GM21576 (cell line): ENCODE data around the gene TNFSF8.

ENCODE experiments used
- ATAC-seq: cut with Tn5 transposase; IDR thresholded peaks from one replicate; pipeline ENCODE4 v1.9.1; 2021; ENCODE audit warnings: mild to moderate bottlenecking, moderate library complexity; ENCODE audit not compliant: unreplicated experiment

Gene TNFSF8, protein sequence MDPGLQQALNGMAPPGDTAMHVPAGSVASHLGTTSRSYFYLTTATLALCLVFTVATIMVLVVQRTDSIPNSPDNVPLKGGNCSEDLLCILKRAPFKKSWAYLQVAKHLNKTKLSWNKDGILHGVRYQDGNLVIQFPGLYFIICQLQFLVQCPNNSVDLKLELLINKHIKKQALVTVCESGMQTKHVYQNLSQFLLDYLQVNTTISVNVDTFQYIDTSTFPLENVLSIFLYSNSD

DNA sequence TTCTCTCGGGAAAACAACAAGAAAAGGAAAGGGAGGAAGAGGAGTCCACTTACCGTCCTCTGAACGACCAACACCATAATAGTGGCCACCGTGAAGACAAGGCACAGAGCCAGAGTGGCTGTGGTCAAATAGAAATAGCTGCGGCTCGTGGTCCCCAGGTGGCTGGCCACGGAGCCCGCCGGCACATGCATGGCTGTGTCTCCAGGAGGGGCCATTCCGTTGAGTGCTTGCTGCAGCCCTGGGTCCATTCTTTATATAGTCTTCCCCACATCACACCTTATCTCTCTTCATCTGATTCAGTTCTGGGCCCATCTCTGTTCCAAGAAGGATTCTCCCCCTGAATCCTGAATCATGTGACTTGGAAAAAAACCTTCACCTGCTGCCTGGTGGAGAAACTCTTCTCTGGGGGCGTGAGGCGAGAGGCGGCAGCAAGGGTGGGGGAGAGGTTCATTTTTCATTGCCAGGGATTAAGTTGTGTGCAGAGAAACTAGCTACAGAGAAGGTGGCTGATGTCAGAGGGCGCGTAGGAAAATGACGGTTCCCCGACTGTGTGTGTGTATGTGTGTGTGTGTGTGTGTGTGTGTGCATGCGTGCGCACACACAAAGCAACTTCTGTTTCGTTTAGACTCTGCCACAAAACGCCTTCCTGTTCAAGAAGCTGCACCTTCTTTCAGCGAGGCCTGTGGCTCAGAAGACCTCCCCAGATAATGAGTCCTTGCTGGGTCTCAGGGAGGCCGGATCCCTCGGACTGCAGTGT, at the start of gene TNFSF8:
Gene TNFSF8, minus strand, starts transcription at position 536 of the 757 bp plus-strand sequence. Its CDS starts 288 bp downstream, at position 248.
- no peak for ATAC-seq

DNA sequence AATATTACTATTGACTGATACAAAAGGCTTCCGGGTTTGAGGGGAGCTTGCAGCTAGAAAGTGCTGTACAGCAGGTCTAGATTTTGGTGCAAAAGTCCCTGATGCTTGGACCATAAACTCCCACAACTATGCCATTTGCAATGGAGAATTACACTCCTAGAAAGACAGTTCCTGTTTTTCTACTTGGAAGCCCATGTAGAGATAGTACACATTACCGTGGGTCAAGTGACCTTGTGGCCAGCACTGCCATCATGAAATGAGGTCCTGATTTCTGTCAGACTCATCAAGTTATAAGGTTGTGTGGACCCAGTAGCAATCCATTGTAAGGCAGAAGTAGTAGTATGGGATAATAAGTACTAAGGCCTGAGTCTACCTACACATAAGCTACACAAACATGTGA, 42.8 kb upstream of the TNFSF8 start:
- no peak for ATAC-seq

DNA sequence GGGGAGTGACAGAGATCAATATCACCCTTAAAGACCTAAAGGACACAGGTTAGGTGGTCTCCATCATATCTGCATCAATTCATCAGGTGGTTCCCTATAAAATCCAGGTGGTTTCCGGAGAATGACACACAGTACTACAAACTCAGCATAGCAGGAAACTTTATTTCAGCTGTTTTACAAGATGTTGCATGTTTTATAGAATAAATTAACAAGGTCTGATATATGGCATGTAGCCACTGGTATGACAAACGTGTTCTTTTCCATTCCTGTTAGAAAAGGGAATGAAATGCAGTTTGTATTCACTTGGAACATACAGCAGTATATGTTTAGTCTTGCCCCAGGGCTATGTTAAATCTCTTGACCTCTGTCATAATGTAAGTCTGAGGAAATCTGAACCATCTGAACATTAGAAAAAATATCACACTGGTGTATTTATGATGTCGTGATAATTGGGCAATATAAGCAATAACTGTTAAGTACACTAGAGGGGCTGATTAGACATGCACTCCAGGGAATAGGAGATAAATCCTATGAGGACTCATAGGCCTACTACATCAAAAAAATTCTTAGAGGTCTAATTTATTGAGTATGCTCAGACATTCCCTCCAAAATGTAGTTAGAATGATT, 42.2 kb upstream of the TNFSF8 start:
- ATAC-seq, result no peak

DNA sequence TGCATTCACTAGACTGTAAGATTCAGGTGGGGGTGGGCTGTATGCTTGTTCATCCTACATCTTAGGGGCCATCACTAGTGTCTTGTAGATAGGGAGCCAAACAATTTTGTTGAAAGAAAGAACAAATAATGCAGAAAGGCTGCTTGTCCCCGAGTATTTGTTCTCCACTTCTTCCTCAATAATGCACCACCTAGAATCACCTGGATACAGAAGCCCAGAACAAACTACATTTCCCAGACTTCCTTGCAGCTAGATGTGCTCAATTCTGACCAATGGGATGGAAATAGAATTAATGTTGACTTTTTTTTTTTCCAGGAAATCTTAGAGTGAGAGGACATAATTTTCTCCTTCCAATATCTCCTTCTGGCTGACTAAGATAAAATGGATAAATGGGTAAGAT, 38.9 kb upstream of the TNFSF8 start:
- ATAC-seq, result no peak

DNA sequence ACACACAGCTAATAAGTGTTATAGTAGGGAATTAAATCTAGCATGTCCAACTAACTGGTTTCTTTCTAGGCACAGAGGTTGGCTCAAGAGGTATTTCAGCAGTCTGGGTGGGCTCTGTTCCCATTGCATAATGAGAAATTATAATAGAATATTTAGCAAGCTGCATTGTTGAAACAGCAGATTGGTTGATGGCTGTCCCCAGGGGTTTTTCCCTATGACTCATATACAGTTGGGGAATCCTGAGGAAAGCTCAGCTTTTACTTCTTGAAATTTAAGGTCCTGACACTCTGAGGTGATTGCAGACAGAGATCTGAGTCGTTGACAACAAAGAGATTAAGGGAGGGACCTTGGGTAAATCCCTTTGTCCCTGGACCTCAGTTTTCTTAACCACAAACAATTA, 38.3 kb upstream of the TNFSF8 start:
- ATAC-seq, result no peak

DNA sequence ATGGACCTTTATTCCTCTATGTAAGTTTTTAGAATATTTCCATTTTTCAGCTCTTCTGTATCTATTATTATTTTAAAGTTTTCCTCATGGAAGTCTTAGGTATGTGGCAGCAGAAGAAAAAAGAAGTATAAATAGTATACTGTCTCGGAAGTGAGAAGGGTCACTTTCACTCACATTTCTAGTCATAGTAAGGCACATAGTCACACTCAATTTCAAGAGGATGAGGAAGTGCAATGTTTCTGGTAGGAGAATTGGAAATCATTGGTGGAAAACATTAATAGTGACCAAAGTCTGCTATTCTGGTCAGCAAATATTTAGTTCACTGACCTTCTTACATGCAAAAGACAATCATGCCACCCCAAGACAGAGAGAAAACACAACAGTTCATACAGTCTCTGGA, 35.2 kb upstream of the TNFSF8 start:
- ATAC-seq, result no peak

DNA sequence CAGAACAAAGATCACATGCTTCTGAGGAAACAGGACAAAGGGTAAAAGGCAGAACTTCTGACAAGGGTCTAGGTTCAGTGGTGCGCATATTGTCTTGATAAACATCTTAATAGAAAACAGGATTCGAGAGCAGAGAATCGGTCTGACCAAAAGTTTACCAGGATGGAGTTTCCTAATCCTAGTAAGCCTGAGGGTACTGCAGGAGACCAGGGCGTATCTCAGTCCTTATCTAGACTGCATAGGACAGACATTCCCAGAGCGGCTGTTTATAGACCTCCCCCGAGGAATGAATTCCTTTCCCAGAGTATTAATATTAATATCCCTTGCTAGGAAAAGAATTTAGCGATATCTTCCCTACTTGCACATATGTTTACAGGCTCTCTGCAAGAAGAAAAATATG, 32.4 kb upstream of the TNFSF8 start:
- ATAC-seq, result no peak

DNA sequence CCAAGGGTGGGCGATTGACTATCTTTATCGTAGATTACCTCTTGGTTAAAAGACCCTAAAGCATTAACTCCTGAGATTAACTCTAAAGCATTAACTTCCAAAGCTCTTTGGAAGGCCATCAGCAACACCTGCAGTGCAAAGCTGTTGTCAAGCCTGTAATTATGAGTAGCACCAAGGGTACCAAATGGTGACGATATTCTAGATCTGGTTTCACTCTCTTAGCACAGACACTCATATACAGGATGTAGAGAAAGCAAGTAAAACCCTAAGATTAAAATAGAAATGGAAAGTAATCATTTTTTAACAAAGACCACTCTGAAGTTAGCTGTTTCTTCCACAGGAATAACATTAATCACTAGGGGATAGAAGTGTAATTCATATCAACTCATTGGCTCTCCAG, 29.9 kb upstream of the TNFSF8 start:
- no peak for ATAC-seq

DNA sequence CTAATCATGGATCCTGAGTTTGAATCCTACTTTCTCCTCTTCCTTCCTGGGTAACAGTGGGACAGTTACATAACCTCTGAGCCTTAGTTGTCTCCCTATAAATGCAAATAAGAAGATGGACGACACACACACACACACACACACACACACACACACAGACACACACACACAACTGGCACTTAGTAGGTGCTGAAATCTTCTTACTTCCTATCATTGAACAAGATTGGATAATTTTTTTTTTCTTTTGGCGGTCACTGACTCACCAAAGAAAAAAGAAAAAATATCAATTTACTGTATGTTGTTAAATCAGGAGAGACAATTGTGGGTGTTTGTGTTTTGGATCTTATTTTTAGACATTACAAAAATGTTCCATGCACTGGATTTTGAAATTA, 28.4 kb upstream of the TNFSF8 start:
- no peak for ATAC-seq

DNA sequence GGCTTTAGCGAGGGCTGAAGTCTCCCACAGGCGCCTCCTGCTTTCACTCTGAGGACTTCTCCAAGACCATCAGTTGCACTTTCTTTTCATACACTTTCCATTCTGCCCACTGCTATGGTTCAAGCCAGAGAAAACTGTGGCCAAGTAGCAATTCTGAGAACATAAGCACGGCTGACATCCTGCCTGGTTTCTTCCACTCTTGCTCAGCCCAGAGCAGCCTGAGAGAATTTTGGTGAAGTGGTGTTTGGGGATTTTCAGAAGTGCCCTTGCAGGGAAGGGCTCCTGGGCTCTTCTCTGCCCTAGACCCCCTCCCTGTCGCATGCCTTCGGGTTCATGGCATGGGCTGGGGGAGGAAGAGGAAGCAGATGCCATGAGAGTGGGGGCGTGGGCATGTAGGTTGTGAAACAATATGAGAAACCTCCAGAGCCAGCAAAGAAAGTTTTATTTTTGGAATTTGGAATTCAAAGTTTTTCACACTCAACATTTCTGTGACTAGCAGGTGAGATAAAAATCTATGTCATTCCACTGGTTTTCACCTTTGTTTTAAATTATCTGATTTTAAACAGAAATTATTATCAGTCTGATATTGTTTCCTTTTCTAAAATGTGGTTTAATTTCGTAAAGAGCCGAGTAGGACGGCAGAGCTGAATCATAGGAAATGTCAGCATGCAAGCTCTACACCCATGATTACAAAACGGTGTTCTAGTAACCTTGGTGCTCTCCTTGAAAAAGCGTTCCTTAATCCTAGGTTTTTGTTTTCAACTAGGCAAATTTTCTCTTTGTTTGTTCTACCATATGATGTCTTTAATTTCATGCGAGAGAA, 27.8 kb upstream of the TNFSF8 start:
- no peak for ATAC-seq

DNA sequence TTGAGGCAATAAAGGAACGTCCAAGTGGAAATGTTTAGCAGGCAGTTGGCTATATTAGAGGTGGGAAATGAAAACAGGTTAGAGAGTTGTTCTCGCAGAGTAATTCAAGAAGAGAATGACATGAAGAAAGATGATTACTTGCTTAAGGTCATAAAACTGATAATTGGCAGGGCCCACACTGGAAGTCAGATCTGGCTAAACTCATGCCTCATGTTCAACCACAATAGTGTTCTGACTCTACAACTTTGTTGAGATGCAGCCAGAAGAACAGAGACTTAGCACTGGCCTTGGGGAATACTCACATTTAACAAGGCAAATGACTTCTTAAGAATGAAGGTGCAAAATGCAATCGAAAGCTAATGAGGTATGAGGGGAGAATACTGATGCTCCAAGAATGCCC, 27.2 kb upstream of the TNFSF8 start:
- no peak for ATAC-seq

DNA sequence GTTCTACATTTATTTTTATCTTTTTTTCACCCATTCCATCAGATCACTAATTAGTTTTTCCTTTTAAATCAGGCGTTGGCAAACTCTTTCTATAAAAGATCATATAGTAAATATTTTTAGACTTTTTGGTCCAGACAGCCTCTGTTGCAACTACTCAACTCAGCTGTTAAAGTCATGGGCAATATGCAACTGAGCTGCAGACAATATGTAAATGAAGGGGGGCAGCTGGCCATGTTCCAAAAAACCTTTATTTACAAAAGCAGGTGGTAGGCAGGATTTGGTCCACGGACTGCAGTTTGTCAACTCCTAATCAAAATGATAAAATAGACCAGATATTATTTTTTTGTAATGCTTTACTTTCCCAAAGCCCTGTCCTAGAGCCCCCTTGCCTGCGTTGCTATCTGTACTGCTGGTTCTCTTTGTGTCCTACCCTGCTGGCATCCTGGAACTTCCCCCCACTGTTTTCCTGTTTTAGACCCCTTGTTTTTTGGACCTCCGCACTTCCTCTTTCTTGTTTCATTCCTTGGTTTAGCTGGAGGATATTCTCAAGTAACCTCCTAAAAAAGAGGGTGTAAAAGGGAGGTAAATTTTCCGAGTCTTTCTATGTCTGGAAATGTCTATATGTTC, 24.7 kb upstream of the TNFSF8 start:
- no peak for ATAC-seq

DNA sequence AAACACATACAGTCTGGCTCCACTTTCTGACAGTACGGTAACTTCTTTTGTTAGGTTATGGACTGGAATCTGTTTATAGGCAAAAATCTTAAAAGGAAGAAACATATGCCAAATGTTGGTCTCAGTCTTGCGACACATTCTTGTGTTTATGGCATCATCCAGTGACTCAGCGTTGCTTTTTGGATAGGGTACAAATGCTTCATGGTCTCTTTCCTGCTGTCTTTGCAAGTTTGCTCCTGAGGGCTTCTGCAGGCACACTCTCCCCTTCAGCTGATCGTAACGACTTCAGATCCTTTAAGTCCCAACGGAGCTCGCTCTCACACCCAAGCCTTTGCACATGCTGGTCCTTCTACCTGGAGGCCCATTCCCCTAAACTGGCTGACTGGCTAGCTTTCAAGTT, 23.6 kb upstream of the TNFSF8 start:
- ATAC-seq, result no peak

DNA sequence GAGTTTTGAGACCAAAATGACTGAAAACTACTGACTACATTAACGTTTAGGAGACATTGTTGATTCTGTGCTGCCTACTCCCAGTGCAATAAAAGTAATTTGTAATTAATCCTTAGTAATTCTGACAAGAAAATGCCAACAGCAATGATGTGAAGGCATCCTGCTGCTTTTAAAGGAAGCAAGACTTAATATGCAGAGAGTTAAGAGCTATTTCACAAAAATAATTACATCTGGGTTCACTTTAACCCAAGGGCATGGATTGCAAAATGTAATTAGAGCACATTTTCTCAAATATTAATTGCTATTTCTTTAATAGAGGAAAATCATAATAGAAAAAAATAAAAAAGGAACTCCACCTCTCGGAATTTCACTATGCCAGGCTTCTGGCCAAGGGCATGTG, 22.7 kb upstream of the TNFSF8 start:
- no peak for ATAC-seq

DNA sequence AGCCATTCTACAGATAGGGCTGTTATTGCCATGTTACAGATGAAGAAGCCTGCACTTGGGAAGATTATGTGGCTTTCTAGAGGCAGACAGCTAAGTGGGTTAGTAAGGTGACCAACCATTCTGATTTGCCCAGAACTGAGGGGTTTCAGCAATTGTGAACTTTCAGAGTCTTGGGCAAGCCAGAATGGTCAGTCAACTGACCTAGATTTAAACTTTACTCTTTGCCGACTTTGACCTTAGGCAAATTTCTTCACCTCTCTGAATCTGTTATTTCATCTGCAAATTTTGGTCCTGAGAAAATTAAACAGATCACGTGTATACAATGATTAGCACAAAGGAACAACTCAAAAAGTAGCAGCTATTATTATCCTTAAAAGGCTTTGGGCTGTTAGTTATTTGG, 20.4 kb upstream of the TNFSF8 start:
- ATAC-seq, result no peak

DNA sequence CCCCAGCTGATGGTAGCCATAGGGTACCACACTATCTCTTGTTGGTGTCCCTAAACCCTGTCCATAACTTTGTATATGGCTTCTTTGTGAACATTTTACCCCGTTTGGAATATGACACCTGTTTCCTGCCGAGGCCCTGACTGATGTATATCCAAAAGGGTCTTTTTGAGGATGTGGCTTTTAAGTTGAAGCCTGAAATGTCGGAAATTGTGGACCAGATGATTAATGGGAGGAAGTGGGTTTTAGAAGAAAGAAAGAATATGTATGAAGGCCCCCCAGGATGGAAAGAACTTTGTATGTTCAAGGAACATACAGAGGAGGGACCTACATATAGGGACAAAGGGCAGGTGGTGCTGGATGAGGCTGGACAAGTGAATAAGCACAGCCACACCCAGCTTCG, 16.7 kb upstream of the TNFSF8 start:
- ATAC-seq, result no peak

DNA sequence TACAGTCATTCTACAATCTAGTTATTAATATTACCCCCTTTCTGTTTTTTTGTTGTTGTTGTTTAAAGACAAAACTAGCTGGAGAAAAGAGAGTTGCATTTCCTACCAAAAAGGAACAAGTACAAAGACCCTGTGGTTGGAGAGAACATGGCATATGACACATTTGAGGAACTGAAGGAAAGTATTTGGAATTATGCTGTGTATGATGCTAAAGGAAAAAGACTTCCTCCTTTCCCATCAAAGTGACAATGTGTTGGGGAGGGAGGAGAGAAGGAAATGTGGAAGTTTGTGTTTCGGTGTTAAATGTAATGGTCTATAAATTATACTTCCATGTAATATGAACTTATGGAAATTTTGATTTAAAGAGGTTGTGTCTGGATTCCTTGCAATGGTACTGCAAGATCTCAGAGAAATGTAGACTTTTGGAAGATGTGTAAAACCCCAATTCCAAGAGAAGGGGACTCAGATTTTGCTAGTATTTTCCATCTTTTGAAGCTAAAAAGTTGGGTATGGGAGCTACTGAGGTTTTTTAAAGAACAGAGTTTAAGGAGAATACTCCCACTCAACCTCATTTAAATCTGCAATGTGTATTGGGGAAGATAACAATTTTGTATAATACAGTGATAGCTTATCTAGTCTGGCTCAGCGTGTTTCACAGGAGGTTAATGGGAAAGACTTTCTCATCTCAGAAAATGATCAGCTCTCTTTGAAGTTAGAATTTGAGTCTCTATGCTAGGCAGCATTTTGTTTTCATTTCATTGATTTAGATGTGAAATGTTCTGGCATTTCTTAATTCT, 15.4 kb upstream of the TNFSF8 start:
- no peak for ATAC-seq

DNA sequence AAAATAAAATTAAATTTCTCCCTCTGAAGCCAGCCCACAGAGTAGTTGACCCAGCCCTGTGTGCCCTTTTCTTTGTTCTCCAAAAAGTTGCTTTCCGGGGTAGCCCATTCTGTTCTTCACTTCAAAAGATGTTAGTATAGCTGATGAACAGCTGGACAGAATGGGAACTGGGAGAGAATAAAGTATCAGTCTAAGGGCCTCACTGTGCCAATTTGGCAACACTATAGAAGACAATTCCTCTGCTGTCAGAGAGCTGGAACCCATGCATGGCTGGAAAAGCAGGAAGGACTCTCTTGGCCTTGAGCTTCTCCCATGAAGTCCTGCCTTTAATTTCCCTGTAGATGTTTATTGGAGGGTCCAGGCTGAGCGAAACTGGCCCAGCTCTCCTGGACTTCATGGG, 11.0 kb upstream of the TNFSF8 start:
- no peak for ATAC-seq

DNA sequence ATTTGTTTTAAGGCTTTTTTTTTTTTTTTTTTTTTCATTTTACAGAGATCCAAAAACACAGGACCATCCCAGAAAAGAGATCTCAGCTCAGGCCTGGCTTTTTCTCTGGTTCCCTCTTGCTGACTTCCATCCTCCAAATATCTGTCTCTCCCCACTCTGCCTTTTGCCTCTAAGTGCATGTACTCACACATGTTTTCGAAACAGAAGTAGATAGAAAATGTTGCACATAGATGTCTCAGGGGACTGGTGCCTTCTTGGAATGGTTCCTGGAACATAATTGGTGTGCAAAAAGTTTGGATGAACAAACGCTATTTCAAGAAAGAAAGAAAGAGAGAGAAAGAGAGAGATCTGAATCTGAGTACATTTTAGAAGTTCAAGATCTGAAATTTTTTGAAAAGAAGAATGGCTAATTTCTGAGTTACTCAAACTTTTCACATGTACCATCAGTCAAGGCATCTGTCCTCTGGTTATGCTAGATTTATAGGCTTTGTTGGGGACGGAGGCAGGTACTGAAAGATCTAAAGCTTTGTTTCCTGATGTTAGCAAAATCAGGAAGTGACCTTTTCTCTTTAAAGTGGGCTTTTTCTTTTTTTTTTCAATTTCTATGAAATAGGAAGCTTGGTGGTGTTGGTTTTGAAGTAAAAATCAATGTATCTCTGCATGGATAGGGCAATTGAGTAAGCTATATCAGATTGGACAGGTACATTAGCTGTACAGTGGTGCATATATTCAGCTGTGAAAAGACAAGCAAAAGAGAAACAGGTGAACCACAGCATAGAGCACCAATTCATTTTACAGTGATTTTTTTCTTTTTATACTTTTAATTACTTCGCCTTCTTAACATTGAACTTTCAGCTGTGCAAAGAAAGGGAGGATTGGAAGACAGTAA, 8.5 kb upstream of the TNFSF8 start:
- no peak for ATAC-seq
